Tibial artery (tissue), 4 donors: Measurements from ENCODE around the gene HAL.

Experiments
- DNase-seq, 2 donors: peaks; one replicate each; pipeline ENCODE4 v3.0.0-alpha.2; 2019
- H3K27ac ChIP-seq, 2 donors: fragments of 200-600 bp; sonication (generic) in 1 of 2; 1 replicate in 1 of 2; 2 replicates in 1 of 2; pipeline ENCODE4 v1.5.1; 2018 to 2019; ENCODE audit warnings: mild to moderate bottlenecking in 1 of 2
- H3K27me3 ChIP-seq, 2 donors: fragments of 200-600 bp; sonication (generic) in 1 of 2; one replicate each; pipeline versions ENCODE4 v1.5.1 to v1.6.0; 2016 to 2019
- H3K36me3 ChIP-seq, 3 donors: fragments of 200-600 bp; sonication (generic) in 2 of 3; one replicate each; pipeline ENCODE4 v1.5.1; 2016 to 2019; ENCODE audit warnings: mild to moderate bottlenecking in 2 of 3
- H3K4me1 ChIP-seq, 4 donors: fragments of 200-600 bp; sonication (generic) in 2 of 4; 1 replicate in 3 of 4; 2 replicates in 1 of 4; pipeline ENCODE4 v1.5.1; 2016 to 2019
- H3K4me3 ChIP-seq, 2 donors: fragments of 200-600 bp; sonication (generic) in 1 of 2; 1 replicate in 1 of 2; 2 replicates in 1 of 2; pipeline ENCODE4 v1.5.1; 2018 to 2019; ENCODE audit warnings: mild to moderate bottlenecking in 2 of 2
- H3K9me3 ChIP-seq, 3 donors: fragments of 200-600 bp; sonication (generic) in 1 of 3; one replicate each; pipeline ENCODE4 v1.5.1; 2016 to 2019
- CTCF ChIP-seq, 2 experiments: fragments of 200-600 bp in 1 of 2; fragments of 450-650 bp in 1 of 2; IDR thresholded peaks; one replicate each; pipeline ENCODE4 v1.5.1; 2017 to 2019; ENCODE audit warnings: antibody characterized with exemption in 2 of 2, mild to moderate bottlenecking in 1 of 2, moderate library complexity in 1 of 2
- intact Hi-C: fragments of 100-400 bp; cut with DNase I; formaldehyde crosslinking; loops from one replicate; pipeline ENCODE4 v1.15.0; 2023; ENCODE audit warnings: low total_unique reads

Gene HAL

GRCh38 chr12:96006727-96007126 lies 10.6 kb upstream of the HAL start:
- Histone ChIP-seq H3K27ac (no peak overlapping the region), H3K4me1 (no peaks in the 10 kb centered on the region), H3K36me3 (peaks cover 78 to 91% (median 80%) of the 10 kb centered on the region in 3 donors), H3K9me3 (no peaks in the 10 kb centered on the region), H3K4me3 (no peak overlapping the region), H3K27me3 (no peaks in the 10 kb centered on the region)
- intact Hi-C loops = no loop called here
- no peak for TF ChIP-seq CTCF (IDR thresholded peaks at IDR 0.05)
- DNase-seq = no peak

- TF ChIP-seq CTCF (IDR thresholded peaks at IDR 0.05) = no peak
- no peaks in the 10 kb centered on the region for H3K9me3 ChIP-seq
- H3K27me3 ChIP-seq = no peaks in the 10 kb centered on the region
- peaks cover 35 to 50% (median 49%) of the 10 kb centered on the region in 3 donors for H3K36me3 ChIP-seq
- DNase-seq = no peak
- no peak overlapping the region for H3K27ac ChIP-seq
- intact Hi-C loops = no loop called here
- H3K4me1 ChIP-seq = peaks cover 0 to 8% (median 7%) of the 10 kb centered on the region in 4 donors
- no peak overlapping the region for H3K4me3 ChIP-seq
These were observed 4.7 kb upstream of the HAL start for GRCh38 chr12:96000858-96001257.

GRCh38 chr12:95999484-95999883 lies 3.3 kb upstream of the HAL start:
- intact Hi-C loops = loop anchor here (10.0 kb wide), 1 partner anchor 425 kb away; no protein-coding TSS in a partner anchor
- no peak overlapping the region for H3K27ac ChIP-seq
- peaks cover 21 to 36% (median 35%) of the 10 kb centered on the region in 3 donors for H3K36me3 ChIP-seq
- H3K9me3 ChIP-seq = no peaks in the 10 kb centered on the region
- H3K4me1 ChIP-seq = peaks cover 0 to 8% (median 7%) of the 10 kb centered on the region in 4 donors
- H3K4me3 ChIP-seq = no peak overlapping the region
- DNase-seq = no peak
- no peaks in the 10 kb centered on the region for H3K27me3 ChIP-seq
- TF ChIP-seq CTCF (IDR thresholded peaks at IDR 0.05) = no peak

- intact Hi-C loops = loop anchor here (10.0 kb wide), 1 partner anchor 424 kb away; no protein-coding TSS in a partner anchor
- H3K9me3 ChIP-seq = no peaks in the 10 kb centered on the region
- H3K36me3 ChIP-seq = peaks cover 14 to 29% (median 28%) of the 10 kb centered on the region in 3 donors
- DNase-seq = no peak
- peak; percentile 53 to 57 for TF ChIP-seq CTCF (IDR thresholded peaks at IDR 0.05)
- H3K4me1 ChIP-seq = peaks cover 0 to 8% (median 7%) of the 10 kb centered on the region in 4 donors
- no peak overlapping the region for H3K4me3 ChIP-seq
- peak overlapping the region in 1 of 2 donors; percentile 14 for H3K27ac ChIP-seq
- H3K27me3 ChIP-seq = no peaks in the 10 kb centered on the region
These were observed 2.6 kb upstream of the HAL start for GRCh38 chr12:95998611-95999286.

GRCh38 chr12:95997911-95998510 lies 1.9 kb upstream of the HAL start:
- no peak overlapping the region for H3K4me3 ChIP-seq
- intact Hi-C loops = loop anchor here (10.0 kb wide), 1 partner anchor 423 kb away; no protein-coding TSS in a partner anchor
- H3K4me1 ChIP-seq = peaks cover 0 to 8% (median 7%) of the 10 kb centered on the region in 4 donors
- H3K9me3 ChIP-seq = no peaks in the 10 kb centered on the region
- peaks cover 13 to 22% (median 21%) of the 10 kb centered on the region in 3 donors for H3K36me3 ChIP-seq
- H3K27ac ChIP-seq = peak overlapping the region in 1 of 2 donors; percentile 4
- no peak for TF ChIP-seq CTCF (IDR thresholded peaks at IDR 0.05)
- no peak for DNase-seq
- no peaks in the 10 kb centered on the region for H3K27me3 ChIP-seq
